ENCODE measurements around the gene CHRM5. TPM values are rescaled to one million over a fixed set of nuclear protein-coding genes. Genes with fewer than 3 reads are reported as not detected.

Gene CHRM5
- total RNA-seq, 4 donors from 2014 or later, result not detected

- no peak for DNase-seq
- Histone ChIP-seq H3K9me3 (no peaks in the 10 kb centered on the region), H3K27ac (peak overlapping the region; percentile 75 to 80), H3K4me1 (no peaks in the 10 kb centered on the region), H3K4me3 (no peak overlapping the region), H3K27me3 (no peaks in the 10 kb centered on the region), H3K36me3 (no peaks in the 10 kb centered on the region)
- intact Hi-C loops (cut with DNase I; ENCODE audit: low total_unique reads), result no loop called here
- TF ChIP-seq POLR2A (IDR thresholded peaks at IDR 0.05) (no peak), CTCF (IDR thresholded peaks at IDR 0.05) (no peak)
Measured at GRCh38 chr15:34056911-34057310, 88.6 kb downstream of the CHRM5 start.

- no peak overlapping the region for H3K27ac ChIP-seq
- H3K36me3 ChIP-seq, result no peaks in the 10 kb centered on the region
- no peaks in the 10 kb centered on the region for H3K27me3 ChIP-seq
- H3K4me1 ChIP-seq, result no peaks in the 10 kb centered on the region
- intact Hi-C loops (cut with DNase I; ENCODE audit: low total_unique reads), result no loop called here
- no peak for DNase-seq
- TF ChIP-seq POLR2A (IDR thresholded peaks at IDR 0.05) (no peak), CTCF (IDR thresholded peaks at IDR 0.05) (no peak)
- H3K9me3 ChIP-seq, result no peaks in the 10 kb centered on the region
- no peak overlapping the region for H3K4me3 ChIP-seq
Measured at GRCh38 chr15:34059476-34059875, 91.2 kb downstream of the CHRM5 start.

- Histone ChIP-seq H3K27me3 (no peaks in the 10 kb centered on the region), H3K27ac (no peak overlapping the region), H3K4me1 (no peaks in the 10 kb centered on the region), H3K4me3 (no peak overlapping the region), H3K9me3 (no peaks in the 10 kb centered on the region), H3K36me3 (no peaks in the 10 kb centered on the region)
- intact Hi-C loops (cut with DNase I; ENCODE audit: low total_unique reads), result loop anchor here (10.0 kb wide), 1 partner anchor 155 kb away; the partner anchor contains the start of gene KATNBL1
- TF ChIP-seq CTCF (IDR thresholded peaks at IDR 0.05) (no peak), POLR2A (IDR thresholded peaks at IDR 0.05) (no peak)
- DNase-seq, result no peak
Measured at GRCh38 chr15:34059946-34060345, 91.6 kb downstream of the CHRM5 start.

GRCh38 chr15:34064438-34064837, 96.1 kb downstream of the CHRM5 start:
- no peaks in the 10 kb centered on the region for H3K27me3 ChIP-seq
- intact Hi-C loops (cut with DNase I; ENCODE audit: low total_unique reads), result loop anchor here (10.0 kb wide), 1 partner anchor 150 kb away; the partner anchor contains the start of gene KATNBL1
- no peak overlapping the region for H3K4me3 ChIP-seq
- no peaks in the 10 kb centered on the region for H3K9me3 ChIP-seq
- TF ChIP-seq CTCF (IDR thresholded peaks at IDR 0.05) (no peak), POLR2A (IDR thresholded peaks at IDR 0.05) (no peak)
- no peaks in the 10 kb centered on the region for H3K4me1 ChIP-seq
- no peaks in the 10 kb centered on the region for H3K36me3 ChIP-seq
- no peak for DNase-seq
- no peak overlapping the region for H3K27ac ChIP-seq

GRCh38 chr15:34065261-34065660, 97.0 kb downstream of the CHRM5 start:
- Histone ChIP-seq H3K9me3 (no peaks in the 10 kb centered on the region), H3K4me1 (no peaks in the 10 kb centered on the region), H3K27me3 (no peaks in the 10 kb centered on the region), H3K27ac (no peak overlapping the region), H3K4me3 (no peak overlapping the region), H3K36me3 (no peaks in the 10 kb centered on the region)
- no peak for DNase-seq
- intact Hi-C loops (cut with DNase I; ENCODE audit: low total_unique reads), result loop anchor here (10.0 kb wide), 1 partner anchor 150 kb away; the partner anchor contains the start of gene KATNBL1
- no peak for TF ChIP-seq POLR2A (IDR thresholded peaks at IDR 0.05)
- TF ChIP-seq CTCF (IDR thresholded peaks at IDR 0.05), result no peak

All from uterus (tissue), 4 donors.